SK-N-SH treated with all-trans-retinoic acid at 6 μM for 48 hours (cell line): Measurements from ENCODE around the gene SNED1.

Experiments
- ATAC-seq: fragments of 200-7000 bp; cut with Tn5 transposase; 3 replicates; pipeline ENCODE4 v1.9.1; 2020; ENCODE audit warnings: mild to moderate bottlenecking, moderate library complexity
- ARNTL ChIP-seq: fragments of 450-650 bp; formaldehyde crosslinking; IDR thresholded peaks from 2 replicates; pipeline ENCODE4 v1.5.0; 2020; ENCODE audit warnings: low read depth, mild to moderate bottlenecking, moderate library complexity, borderline replicate concordance
- BACH2 ChIP-seq: fragments of 250-450 bp; sonication (Bioruptor Pico); IDR thresholded peaks from 2 replicates; pipeline ENCODE4 v1.9.0; 2021; ENCODE audit warnings: mild to moderate bottlenecking, borderline replicate concordance
- CREB5 ChIP-seq: fragments of 250-450 bp; sonication (Bioruptor Pico); IDR thresholded peaks from 2 replicates; pipeline ENCODE4 v1.5.1; 2020; ENCODE audit warnings: low read depth, mild to moderate bottlenecking, moderate library complexity
- CSRNP3 ChIP-seq: fragments of 250-450 bp; sonication (Bioruptor Pico); IDR thresholded peaks from 2 replicates; pipeline ENCODE4 v1.5.1; 2021; ENCODE audit warnings: mild to moderate bottlenecking, moderate library complexity
- GLIS3 ChIP-seq: fragments of 250-450 bp; sonication (Bioruptor Pico); IDR thresholded peaks from 2 replicates; pipeline ENCODE4 v1.5.0; 2020; ENCODE audit warnings: mild to moderate bottlenecking, moderate library complexity
- ISL1 ChIP-seq: fragments of 250-450 bp; sonication (Bioruptor Pico); IDR thresholded peaks from 2 replicates; pipeline ENCODE4 v2.1.2; 2022; ENCODE audit warnings: mild to moderate bottlenecking, moderate library complexity
- OSR1 ChIP-seq: fragments of 250-450 bp; sonication (Bioruptor Pico); IDR thresholded peaks from 2 replicates; pipeline ENCODE4 v1.8.0; 2022; ENCODE audit warnings: moderate library complexity, mild to moderate bottlenecking, inconsistent platforms
- PATZ1 ChIP-seq: fragments of 250-450 bp; sonication (Bioruptor Pico); IDR thresholded peaks from 2 replicates; pipeline ENCODE4 v1.8.0; 2020; ENCODE audit warnings: mild to moderate bottlenecking, moderate library complexity, borderline replicate concordance
- PPARA ChIP-seq: fragments of 250-450 bp; sonication (Bioruptor Pico); IDR thresholded peaks from 2 replicates; pipeline ENCODE4 v1.5.0; 2020; ENCODE audit warnings: mild to moderate bottlenecking, borderline replicate concordance
- SNAI2 ChIP-seq: fragments of 250-450 bp; sonication (Bioruptor Pico); IDR thresholded peaks from 2 replicates; pipeline ENCODE4 v1.5.0; 2020; ENCODE audit warnings: mild to moderate bottlenecking, moderate library complexity
- TCF4 ChIP-seq: fragments of 250-450 bp; sonication (Bioruptor Pico); IDR thresholded peaks from 2 replicates; pipeline ENCODE4 v1.8.0; 2021; ENCODE audit warnings: mild to moderate bottlenecking, moderate library complexity, borderline replicate concordance
- TSHZ2 ChIP-seq: fragments of 250-450 bp; sonication (Bioruptor Pico); IDR thresholded peaks from 2 replicates; pipeline ENCODE4 v1.5.0; 2020; ENCODE audit warnings: mild to moderate bottlenecking, moderate library complexity
- ZC3H10 ChIP-seq: fragments of 250-450 bp; sonication (Bioruptor Pico); IDR thresholded peaks from 2 replicates; pipeline ENCODE4 v1.5.1; 2021; ENCODE audit warnings: mild to moderate bottlenecking, moderate library complexity
- ZFP3 ChIP-seq: fragments of 250-450 bp; sonication (Bioruptor Pico); IDR thresholded peaks from 2 replicates; pipeline ENCODE4 v1.5.0; 2020; ENCODE audit warnings: mild to moderate bottlenecking, moderate library complexity
- ZNF565 ChIP-seq: fragments of 450-650 bp; formaldehyde crosslinking; conservative IDR thresholded peaks from 2 replicates; pipeline ENCODE4 v1.5.0; 2020; ENCODE audit warnings: low read depth, mild to moderate bottlenecking, moderate library complexity
- ZNF70 ChIP-seq: fragments of 450-650 bp; formaldehyde crosslinking; IDR thresholded peaks from 2 replicates; pipeline ENCODE4 v1.5.0; 2020; ENCODE audit warnings: mild to moderate bottlenecking, moderate library complexity
- ZNF8 ChIP-seq: fragments of 450-650 bp; formaldehyde crosslinking; IDR thresholded peaks from 2 replicates; pipeline ENCODE4 v1.5.0; 2020; ENCODE audit warnings: mild to moderate bottlenecking, moderate library complexity

The SNED1 gene

GRCh38 chr2:241095594-241096290 lies 97.3 kb downstream of the SNED1 start:
- no peak for ATAC-seq
- TF ChIP-seq CREB5 (CRISPR knock-in tag), result no peak
- TF ChIP-seq TCF4, result no peak
- no peak for TF ChIP-seq TSHZ2 (CRISPR knock-in tag)
- no peak for TF ChIP-seq ARNTL (CRISPR knock-in tag)

- ATAC-seq, result no peak
- TF ChIP-seq PATZ1 (CRISPR knock-in tag) (no peak), BACH2 (CRISPR knock-in tag) (no peak), CREB5 (CRISPR knock-in tag) (no peak), ARNTL (CRISPR knock-in tag) (no peak), GLIS3 (CRISPR knock-in tag) (no peak), ZNF8 (CRISPR knock-in tag) (no peak), TCF4 (no peak), ISL1 (no peak), ZFP3 (CRISPR knock-in tag) (no peak), SNAI2 (CRISPR knock-in tag) (no peak)
Observed at GRCh38 chr2:241096979-241097378, 98.6 kb downstream of the SNED1 start.

- TF ChIP-seq ZC3H10 (CRISPR knock-in tag) (no peak), TSHZ2 (CRISPR knock-in tag) (no peak), PATZ1 (CRISPR knock-in tag) (no peak), ZNF8 (CRISPR knock-in tag) (no peak), OSR1 (CRISPR knock-in tag) (no peak), TCF4 (no peak), CSRNP3 (no peak), PPARA (CRISPR knock-in tag) (no peak), ZNF565 (CRISPR knock-in tag) (no peak), SNAI2 (CRISPR knock-in tag) (no peak), ZNF70 (CRISPR knock-in tag) (no peak), ZFP3 (CRISPR knock-in tag) (no peak), CREB5 (CRISPR knock-in tag) (no peak), ARNTL (CRISPR knock-in tag) (no peak), ISL1 (no peak)
- ATAC-seq, result no peak
Observed at GRCh38 chr2:241099246-241099645, 100.8 kb downstream of the SNED1 start.
